Skeletal muscle cell (primary cell): ENCODE measurements around the gene PRDM5.
"Not testable (repeated sequence)": the region's sequence is repeated elsewhere in the genome, so short reads cannot be mapped to it uniquely, and the experiment has no call there.

ENCODE experiments used
- DNase-seq: peaks from one replicate; pipeline ENCODE4 v3.0.0-alpha.2; 2010; ENCODE audit warnings: low read depth
- H3K4me3 ChIP-seq: 2 replicates; pipeline ENCODE4 v1.5.1; 2011; ENCODE audit warnings: low read depth, mild to moderate bottlenecking, control low read depth, low read length, moderate library complexity

Gene PRDM5

DNA sequence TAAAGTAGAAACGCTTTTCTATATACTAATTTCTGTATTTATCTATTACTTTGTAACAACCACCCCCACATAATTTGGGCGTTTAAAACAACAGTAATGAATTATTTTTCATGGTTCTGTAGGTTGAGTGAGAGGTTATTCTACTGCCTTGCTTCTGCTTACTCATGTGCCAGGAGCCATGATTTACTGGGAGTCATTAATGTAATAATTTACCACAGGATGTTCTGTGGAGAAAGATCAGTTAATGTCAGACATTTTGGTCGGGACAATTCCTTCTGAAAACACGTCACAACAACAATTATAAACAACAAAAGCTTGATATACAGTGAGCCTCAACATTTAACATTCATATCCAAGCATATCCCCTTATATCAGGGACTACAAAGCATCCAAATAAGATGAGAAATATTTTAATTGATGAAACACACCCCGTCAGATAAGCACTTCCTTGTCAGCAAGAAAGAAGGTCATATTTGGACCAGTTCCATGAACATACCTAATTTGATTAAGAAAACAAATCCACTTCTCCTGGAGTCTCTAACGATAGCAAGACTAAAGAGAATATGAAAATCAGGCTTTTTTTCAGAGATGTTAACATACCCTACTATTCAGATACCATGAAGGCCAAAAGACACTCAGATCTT lies 238.5 kb downstream of the PRDM5 start:
- no peak for DNase-seq
- no peak overlapping the region for H3K4me3 ChIP-seq

DNA sequence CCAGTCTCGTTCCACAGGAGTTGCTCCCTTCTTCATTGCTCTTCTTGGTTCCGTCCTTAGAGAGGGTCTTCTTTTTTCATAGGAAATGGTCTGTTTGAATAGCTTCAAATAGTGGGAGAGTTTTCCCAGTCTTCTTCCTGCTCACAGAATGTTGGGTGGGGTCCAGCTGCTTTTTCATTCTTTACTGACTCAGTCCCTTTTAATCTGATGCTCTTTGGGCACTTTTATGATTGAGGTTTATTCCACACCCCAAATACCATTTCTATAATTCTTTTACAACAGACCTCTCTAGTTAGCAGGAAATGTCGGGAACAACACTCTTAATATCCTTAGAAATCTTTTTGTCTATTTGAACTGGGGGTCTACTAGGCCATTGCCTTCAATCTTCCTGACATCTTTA lies 239.5 kb downstream of the PRDM5 start:
- no peak for DNase-seq

DNA sequence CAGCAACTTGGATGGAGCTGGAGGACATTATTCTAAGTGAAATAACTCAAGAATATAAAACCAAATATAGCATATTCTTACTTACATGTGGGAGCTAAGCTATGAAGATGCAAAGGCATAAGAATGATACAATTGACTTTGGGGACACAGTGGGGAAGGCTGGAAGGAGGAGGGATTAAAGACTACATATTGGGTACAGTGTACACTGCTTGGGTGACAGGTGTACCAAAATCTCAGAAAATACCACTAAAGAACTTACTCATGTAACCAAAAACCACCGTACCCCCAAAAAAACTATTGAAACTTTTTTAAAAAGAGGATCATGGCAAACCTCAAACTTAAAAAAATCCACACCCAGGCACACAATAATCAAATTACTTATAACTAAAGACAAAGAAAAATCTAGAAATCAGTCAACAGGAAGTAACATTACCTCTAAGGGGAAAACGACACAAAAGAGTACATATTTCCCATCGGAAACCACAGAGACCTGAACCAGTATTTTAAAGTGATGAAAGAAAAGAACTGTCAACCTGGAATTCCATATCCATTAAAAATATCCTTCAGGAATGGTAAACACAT lies 241.8 kb downstream of the PRDM5 start:
- no peak overlapping the region for H3K4me3 ChIP-seq

More for the DNA sequence above, 239.5 kb downstream of the PRDM5 start:
- no peak overlapping the region for H3K4me3 ChIP-seq

DNA sequence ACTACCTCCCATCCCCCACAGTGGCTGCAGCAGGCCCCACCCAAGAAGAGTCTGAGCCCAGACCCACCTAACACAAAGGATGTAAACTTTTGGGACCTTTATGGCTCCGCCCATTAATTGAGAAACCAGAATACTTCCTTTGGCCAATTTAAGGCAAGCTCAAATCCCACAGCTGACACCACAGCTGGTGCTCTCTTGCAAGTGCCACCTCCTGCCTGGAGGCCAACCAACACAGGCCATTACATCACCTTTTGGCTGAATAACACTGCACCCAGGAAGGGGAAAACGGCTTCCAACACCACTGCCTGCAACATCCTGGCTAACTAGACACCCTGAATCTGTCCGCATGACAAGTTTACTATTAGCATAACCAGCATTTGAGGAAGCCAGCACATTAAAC lies 248.8 kb downstream of the PRDM5 start:
- DNase-seq, result no peak

More for the DNA sequence above, 241.8 kb downstream of the PRDM5 start:
- no peak for DNase-seq

DNA sequence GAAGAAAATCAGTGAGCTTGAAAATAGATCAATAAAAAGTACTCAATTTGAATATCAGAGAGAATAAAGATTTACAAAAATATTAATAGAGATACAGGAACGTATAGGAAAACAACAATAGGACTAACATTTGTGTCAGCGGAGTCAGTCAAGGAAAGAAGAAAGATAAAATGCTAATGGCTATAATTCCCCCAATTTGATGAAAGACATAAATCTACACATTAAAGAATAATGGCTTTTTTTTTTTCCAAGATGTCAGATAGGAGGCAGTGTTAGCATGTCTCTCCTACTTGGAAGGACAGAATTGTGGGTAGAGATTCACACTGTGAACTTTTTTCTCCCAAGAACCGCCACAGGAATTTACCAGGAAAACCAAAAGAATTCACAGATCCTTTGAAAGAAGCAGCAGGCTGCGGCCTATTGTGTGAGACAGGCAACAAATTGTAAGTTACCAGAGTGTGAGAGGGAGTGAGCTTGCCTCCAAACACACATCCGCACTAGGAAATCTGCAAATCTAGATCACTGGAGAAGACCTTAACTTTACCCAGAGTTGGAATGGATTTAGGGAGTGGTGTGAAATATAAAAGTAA lies 249.9 kb downstream of the PRDM5 start:
- DNase-seq, result no peak
- no peak overlapping the region for H3K4me3 ChIP-seq

More for the DNA sequence above, 248.8 kb downstream of the PRDM5 start:
- no peak overlapping the region for H3K4me3 ChIP-seq

DNA sequence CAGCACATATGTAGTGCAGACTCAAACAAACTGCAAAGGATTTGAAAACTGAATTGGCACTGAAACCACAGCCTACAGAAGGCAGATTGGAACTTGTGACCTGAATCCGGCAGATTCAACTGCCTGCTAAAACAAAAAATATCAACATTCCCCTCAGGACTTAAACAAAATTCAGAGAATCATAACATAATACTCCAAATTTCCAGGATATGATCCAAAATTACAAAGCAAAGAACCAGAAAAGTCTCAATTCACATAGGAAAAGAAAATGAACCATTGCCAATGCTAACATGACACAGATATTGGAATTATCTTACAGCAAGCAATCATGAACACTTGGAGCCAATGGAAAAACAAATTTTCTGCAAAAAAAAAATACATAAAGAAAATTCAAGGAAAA lies 250.4 kb downstream of the PRDM5 start:
- no peak for DNase-seq
- no peak overlapping the region for H3K4me3 ChIP-seq

DNA sequence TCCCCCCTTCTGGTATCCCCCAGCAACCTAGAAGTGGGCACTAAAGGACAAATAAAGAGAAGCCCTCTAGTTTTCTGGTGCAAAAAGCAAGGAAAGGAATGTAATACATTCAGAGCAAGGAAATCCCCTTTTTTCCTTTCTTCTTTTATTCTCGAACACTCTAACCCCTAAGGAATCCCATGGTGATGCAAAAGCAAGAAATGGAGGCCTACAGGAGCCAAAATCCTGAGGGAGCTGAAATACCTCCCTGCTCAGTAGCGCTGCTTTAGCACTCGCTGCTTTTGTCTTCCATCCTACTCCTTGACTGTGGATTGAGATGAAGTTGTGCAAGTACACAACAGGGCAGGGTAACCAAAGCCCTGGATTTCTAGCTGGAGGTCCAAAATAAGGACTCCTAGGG lies 251.0 kb downstream of the PRDM5 start:
- DNase-seq, result no peak
- H3K4me3 ChIP-seq, result no peak overlapping the region

DNA sequence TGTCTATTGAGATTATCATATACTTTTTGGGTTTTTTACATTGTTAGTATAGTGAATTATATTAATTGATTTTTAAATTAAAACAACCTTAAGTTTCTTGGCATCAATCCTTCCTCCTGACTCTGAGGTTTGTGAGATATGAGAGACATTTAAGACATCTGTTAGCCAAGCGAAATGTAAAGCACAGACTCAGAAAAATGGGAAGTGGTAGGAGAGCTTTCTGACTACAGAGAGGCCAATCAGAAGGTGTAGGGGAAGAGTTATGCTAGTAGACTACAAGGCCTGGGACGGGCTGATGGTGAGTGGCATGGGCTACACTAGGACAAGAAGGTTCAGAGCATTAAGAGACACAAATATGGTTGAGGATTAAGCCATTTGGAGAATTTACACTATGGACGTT lies 255.4 kb downstream of the PRDM5 start:
- H3K4me3 ChIP-seq, result no peak overlapping the region

DNA sequence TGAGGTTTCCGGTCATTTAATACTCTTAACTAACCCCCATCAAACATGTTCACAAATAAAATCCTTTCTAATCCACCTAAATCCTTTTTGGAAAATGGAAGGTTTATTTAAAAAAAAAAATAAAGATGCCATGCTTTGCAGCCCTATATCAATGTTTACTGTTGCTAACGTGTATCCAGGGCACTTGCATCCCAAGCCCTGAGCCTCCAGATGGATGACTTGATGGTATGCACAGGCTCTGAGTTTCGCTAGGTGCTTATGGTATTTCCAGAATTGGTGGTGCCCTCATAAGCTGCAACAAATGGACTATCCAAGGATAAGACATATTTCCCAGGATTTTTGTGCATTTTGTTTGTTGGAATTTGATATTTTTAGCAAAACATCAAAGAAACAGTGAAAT lies 257.7 kb downstream of the PRDM5 start:
- no peak overlapping the region for H3K4me3 ChIP-seq
- DNase-seq, result no peak

More for the DNA sequence above, 255.4 kb downstream of the PRDM5 start:
- DNase-seq, result no peak

DNA sequence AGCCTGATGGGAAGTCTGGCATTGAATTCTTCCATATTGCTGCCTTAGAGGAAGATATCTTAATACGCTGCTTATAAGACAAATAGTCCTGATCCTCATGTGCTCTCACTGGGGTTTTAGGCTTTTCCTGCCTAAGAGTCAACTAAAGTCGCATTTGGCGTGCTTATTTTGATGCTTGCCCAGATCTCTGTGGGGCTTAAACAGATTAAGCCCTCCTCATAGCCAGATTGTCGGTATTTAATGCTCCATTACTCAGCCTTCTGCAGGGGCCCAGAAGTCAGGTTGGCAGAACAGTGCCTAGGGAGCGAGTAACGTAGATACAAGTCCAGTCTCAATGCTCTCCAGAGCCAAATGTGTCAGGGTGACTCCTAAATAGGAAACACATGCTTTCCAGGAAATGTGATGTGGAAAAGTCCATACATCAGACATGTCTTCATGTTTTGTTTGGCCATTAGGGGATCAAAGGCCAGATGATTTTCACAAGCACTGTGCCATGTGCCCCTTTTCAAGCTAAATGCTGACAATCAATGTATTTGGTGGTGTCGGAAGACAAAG lies 262.8 kb downstream of the PRDM5 start:
- no peak overlapping the region for H3K4me3 ChIP-seq
- DNase-seq, result no peak

DNA sequence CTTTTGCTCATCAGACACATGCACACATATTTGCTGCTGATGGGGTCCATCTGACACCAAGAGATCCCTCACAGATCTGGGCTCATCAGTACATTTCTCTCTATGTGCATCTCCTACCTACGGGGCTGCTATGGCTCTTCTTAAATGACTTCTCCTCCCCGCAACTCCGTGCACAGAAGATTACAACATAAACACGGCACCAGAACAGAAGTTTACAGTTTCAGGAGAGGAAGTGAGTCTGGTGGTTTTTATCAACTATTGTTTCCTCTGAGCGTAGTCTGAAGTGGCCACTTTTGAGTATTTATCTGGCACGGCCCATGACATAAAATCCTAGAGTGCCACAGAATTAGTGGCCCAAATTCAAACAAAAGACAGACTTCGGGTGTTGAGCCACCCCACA lies 263.8 kb downstream of the PRDM5 start:
- H3K4me3 ChIP-seq, result no peak overlapping the region
- DNase-seq, result no peak

DNA sequence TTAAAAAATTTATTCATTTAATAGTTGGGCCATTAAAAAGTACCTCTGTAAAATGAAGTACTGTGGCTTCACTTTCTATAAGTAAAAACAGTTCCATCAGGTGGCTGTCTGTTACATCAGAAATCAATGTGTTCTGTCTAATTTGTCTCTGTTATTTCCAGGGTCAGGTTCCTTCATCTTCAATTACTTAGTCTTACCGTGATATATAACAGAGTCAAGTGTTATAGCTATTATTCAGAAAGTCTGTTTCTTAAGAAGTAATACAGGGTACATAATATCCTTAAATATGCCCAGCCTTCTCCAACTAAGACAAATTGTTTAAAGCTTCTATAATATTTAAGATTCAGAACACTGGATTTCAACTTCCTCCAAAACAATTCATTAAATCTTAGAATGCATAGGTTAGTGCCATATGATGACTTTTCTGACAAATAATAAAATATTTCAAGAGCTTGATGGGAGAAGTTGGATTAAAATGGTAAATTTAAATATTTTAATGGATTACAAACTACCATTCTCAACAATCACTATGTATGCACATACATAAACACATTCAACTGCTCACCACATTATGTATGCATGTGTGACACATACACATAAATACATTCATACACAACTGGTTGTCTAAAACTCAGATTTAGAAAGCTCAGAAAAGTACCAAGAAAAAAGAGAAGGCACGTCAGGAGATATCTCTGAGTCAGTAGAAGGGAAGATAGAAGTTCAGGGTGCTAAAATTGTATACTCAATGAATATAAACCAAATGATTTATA lies 268.5 kb downstream of the PRDM5 start:
- no peak overlapping the region for H3K4me3 ChIP-seq
- no peak for DNase-seq

DNA sequence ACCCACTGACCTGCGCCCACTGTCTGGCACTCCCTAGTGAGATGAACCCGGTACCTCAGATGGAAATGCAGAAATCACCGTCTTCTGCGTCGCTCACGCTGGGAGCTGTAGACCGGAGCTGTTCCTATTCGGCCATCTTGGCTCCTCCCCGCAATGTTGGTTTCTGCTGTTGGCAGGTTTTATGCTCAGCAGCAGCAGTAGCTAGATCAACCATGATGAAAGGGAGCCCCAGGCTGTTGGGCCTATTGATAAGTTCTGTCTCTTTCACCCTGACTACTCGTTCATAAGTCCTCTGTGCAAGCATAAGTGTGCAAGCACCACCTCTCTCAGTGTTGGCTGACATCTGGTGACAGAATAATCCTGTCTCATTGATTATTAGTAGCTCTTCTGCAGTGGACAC lies 274.2 kb downstream of the PRDM5 start:
- DNase-seq, result not testable (repeated sequence)

More for the DNA sequence above, 274.2 kb downstream of the PRDM5 start:
- not testable (repeated sequence) for H3K4me3 ChIP-seq
